ENCODE data around the gene PARN. TPM values are rescaled to one million over a fixed set of nuclear protein-coding genes. Genes with fewer than 3 reads are reported as not detected.
"Not testable (repeated sequence)": the region's sequence is repeated elsewhere in the genome, so short reads cannot be mapped to it uniquely, and the experiment has no call there.

The PARN gene
- total RNA-seq, 6 experiments from 2014 or later, result 12.1 to 28.0 (median 15.6) TPM

DNA sequence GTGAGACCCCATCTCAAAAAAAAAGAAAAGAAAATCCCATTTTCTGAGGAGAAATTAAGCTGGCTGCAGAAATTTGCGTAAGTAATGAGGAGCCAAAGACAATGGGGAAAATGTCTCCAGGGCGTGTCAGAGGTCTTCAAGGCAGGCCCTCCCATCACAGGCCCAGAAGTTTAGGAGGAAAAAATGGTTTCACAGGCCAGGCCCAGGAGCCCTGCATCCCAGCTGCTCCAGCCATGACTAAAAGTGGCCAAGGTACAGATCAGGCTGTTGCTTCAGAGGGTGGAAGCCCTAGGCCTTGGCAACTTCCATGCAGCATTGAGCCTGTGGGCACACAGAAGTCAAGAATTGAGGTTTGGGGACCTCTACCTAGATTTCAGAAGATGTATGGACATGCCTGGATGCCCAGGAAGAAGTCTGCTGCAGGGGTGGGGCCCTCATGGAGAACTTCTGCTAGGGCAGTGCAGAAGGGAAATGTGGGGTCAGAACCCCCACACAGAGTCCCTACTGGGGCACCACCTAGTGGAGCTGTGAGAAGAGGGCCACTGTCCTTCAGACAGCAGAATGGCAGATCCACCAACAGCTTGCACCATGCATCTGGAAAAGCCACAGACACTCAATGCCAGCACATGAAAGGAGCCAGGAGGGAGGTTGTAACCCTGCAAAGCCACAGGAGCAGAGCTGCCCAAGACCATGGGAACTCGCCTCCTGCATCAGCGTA lies 55.2 kb downstream of the PARN start:
- not testable (repeated sequence) for DNase-seq, H3K36me3 ChIP-seq, ATAC-seq

GRCh38 chr16:14572535-14572934 lies 57.5 kb downstream of the PARN start:
- peaks cover 0 to 3% (median 0%) of the 10 kb centered on the region in 4 donors for H3K36me3 ChIP-seq
- no peaks in the 10 kb centered on the region for H3K9me3 ChIP-seq
- peaks cover 0 to 26% (median 14%) of the 10 kb centered on the region in 4 donors for H3K4me1 ChIP-seq
- WGBS (ENCODE audit: insufficient coverage, low coverage, low lambda C conversion rate, missing lambda C conversion rate), result 79% methylated on average over 2 of the region's 2 CpGs
- no peak overlapping the region for H3K27ac ChIP-seq
- no peak overlapping the region for H3K4me3 ChIP-seq
- intact Hi-C loops (cut with DNase I), result no loop called here
- ATAC-seq, result no peak
- no peak for DNase-seq
- no peaks in the 10 kb centered on the region for H3K27me3 ChIP-seq
- TF ChIP-seq CTCF (IDR thresholded peaks at IDR 0.05) (no peak), POLR2A (IDR thresholded peaks at IDR 0.05) (no peak)

More for the DNA sequence above, 55.2 kb downstream of the PARN start:
- H3K27ac ChIP-seq; H3K27me3 ChIP-seq; intact Hi-C loops (cut with DNase I); H3K9me3 ChIP-seq; H3K4me3 ChIP-seq: not testable (repeated sequence)
- 100% methylated on average over 1 of the region's 4 CpGs for WGBS (ENCODE audit: insufficient coverage, low coverage, low lambda C conversion rate, missing lambda C conversion rate)
- TF ChIP-seq CTCF (IDR thresholded peaks at IDR 0.05), result peak in 1 of 4 donors; percentile 13
- peaks cover 0 to 39% (median 14%) of the 10 kb centered on the region in 4 donors for H3K4me1 ChIP-seq

- Histone ChIP-seq H3K9me3 (no peaks in the 10 kb centered on the region), H3K4me1 (peaks cover 3 to 27% (median 19%) of the 10 kb centered on the region in 4 donors), H3K27me3 (no peaks in the 10 kb centered on the region), H3K36me3 (no peaks in the 10 kb centered on the region), H3K27ac (no peak overlapping the region), H3K4me3 (no peak overlapping the region)
- intact Hi-C loops (cut with DNase I), result no loop called here
- no peak for ATAC-seq
- no peak for DNase-seq
- WGBS (ENCODE audit: insufficient coverage, low coverage, low lambda C conversion rate, missing lambda C conversion rate), result 81% methylated on average over 4 of the region's 4 CpGs
- TF ChIP-seq POLR2A (IDR thresholded peaks at IDR 0.05) (no peak), CTCF (IDR thresholded peaks at IDR 0.05) (no peak)
Observed at GRCh38 chr16:14569213-14569612, 60.8 kb downstream of the PARN start.

DNA sequence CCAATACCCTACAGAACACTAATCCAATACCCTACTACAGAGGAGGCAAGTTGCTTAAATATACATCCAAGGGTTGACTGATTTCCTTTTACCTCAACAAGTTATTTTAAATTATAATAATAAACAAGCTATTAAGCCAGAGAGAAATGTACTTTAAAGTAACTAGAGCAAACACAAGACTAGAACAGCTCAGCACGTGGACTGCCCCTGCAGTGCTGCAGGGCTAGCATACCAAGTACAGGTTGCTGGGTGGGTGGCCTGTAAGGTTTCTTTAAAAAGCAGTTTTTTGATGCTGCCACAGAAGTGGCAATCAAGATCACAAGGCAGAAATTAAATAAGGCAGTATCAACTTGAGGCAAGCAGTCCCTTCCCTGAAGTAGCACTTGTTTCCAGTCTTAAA lies 63.5 kb downstream of the PARN start:
- Histone ChIP-seq H3K36me3 (no peaks in the 10 kb centered on the region), H3K27me3 (no peaks in the 10 kb centered on the region), H3K27ac (no peak overlapping the region), H3K9me3 (no peaks in the 10 kb centered on the region), H3K4me3 (no peak overlapping the region), H3K4me1 (peaks cover 3 to 43% (median 28%) of the 10 kb centered on the region in 4 donors)
- DNase-seq (no peak), ATAC-seq (no peak)
- intact Hi-C loops (cut with DNase I), result no loop called here
- TF ChIP-seq POLR2A (IDR thresholded peaks at IDR 0.05) (no peak), CTCF (IDR thresholded peaks at IDR 0.05) (no peak)
- WGBS (ENCODE audit: insufficient coverage, low coverage, low lambda C conversion rate, missing lambda C conversion rate), result 25% methylated on average over 1 of the region's 1 CpG

Data from right lobe of liver (tissue), 6 donors.